ENCODE measurements around the gene PCP2. TPM values are rescaled to one million over a fixed set of nuclear protein-coding genes. Genes with fewer than 3 reads are reported as not detected.

Gene PCP2
- not detected in 2 replicates for total RNA-seq (2014; rRNA removed; shearing (Covaris generic))

DNA sequence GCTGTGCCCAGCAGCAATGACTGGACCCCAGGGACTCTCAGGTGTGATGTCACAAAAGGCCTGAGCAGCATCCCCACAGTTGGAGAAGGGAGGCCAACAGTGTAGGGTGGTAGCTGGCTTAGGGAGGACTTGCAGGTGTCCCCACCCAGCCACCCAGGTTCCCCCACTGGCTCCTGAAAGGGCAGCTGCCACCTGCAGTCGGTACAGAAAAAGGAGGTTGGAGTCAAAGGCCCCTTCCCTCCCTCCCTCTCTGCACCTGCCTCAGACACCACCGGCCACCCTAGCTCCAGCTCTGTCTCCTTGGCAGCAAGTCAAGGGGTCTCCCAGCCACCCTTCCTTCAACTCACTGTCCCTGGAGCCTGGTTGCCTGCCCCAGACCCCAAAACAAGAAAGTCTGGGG, at the start of gene PCP2:
PCP2 (minus strand) TSS at position 22 of the 400 bp plus-strand sequence. CDS start 262 bp downstream, outside the sequence.
- DNase-seq (ENCODE audit: low spot score), result no peak

DNA sequence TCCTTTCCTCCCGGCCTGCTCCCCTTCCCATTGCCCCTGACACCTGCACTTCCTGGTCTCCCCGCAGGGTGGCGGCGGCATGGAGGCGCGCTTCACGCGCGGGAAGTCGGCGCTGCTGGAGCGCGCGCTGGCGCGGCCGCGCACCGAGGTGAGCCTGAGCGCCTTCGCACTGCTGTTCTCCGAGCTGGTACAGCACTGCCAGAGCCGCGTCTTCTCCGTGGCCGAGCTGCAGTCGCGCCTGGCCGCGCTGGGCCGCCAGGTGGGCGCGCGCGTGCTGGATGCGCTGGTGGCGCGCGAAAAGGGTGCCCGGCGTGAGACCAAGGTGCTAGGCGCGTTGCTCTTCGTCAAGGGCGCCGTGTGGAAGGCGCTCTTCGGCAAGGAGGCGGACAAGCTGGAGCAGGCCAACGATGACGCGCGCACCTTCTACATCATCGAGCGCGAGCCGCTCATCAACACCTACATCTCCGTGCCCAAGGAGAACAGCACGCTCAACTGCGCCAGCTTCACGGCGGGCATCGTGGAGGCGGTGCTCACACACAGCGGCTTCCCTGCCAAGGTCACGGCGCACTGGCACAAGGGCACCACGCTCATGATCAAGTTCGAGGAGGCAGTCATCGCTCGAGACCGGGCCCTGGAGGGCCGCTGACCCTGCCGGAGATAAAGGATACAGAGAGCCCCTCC, 48.8 kb upstream of the PCP2 start:
- in situ Hi-C loops (cut with HindIII; ENCODE audit: low sequenced_read_pairs), result no loop called here
- peak; percentile 25 for DNase-seq (ENCODE audit: low spot score)

More for the DNA sequence above, at the start of gene PCP2:
- in situ Hi-C loops (cut with HindIII; ENCODE audit: low sequenced_read_pairs), result no loop called here

DNA sequence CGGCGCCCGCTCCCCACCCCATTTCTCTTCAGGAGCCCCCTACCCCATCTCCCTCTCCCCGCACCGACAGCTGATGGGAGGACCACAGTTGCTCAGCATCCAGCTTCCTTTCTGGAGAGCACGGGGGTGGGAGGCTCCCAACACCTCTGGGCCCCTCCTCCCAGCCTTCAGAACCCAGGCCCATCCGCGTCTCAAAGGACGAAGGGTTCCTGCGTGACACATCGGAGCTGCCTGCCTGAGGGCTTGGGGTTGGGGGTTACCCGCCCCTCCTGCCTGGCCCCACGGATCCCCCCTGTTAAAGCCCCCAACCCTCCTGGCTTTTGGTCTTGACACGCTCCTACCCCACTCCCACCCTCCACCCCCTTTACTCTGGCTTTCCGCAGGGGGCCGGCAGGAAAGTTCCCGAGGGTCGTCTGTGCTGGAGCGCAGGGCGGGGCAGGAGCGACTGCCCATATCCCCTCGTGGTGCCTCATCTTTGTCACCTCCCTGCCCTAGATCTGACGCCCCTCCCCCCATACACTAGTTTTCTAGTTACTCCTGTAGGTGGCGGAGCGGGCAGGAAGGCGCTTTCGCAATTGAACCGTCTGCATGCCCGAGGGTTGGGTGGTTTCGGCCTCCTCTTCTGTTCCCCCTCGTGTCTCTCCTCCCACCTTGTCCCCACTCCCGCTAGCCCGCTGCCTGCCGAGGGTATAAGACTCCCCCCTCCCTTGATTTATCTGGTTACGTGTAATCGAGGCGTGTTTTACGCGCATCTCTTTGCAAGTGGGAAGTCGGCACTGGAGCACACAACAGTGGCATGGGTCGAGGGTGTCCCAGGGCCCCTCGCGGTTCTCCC, 48.0 kb upstream of the PCP2 start:
- in situ Hi-C loops (cut with HindIII; ENCODE audit: low sequenced_read_pairs), result no loop called here
- peak; percentile 79 for DNase-seq (ENCODE audit: low spot score)

DNA sequence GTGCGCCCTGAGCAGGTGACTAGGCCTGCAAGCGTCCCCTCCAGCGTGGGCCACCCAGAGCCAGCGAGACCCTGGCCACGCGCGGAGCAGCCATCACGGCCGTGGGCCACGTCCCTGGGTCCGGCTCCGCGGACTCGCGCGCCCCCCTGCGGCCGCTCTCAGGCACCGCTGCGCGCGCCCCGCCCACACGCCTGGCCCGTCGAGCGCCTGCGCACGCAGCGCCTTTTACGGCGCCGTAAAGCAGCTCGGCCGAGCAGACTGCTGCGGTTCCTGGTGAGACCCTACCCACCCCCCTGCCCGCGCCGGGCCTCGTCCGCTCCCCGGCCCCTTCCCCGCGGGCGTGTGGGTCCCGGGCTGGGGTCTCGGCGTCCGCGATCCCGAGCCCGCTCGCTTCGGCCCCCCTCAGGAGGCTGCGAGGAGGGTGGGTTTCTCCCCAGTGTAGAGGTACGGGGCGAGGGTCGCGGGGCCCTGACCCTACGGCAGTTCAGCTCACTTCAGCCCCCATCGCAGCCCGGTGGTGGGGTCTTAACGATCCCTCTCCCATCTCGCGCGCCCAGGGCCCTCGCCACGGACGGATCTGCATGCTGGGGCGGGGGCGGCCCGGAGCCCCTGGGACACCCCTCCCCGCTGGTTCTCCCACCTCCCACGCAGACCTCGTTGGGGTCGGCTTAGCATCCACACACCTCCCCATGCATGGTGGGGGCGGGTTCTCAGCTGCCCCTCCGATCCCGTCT, 47.3 kb upstream of the PCP2 start, which contains the start of gene TRAPPC5:
TRAPPC5 (plus strand) TSS at position 228 of the 734 bp plus-strand sequence. CDS start 1,421 bp downstream, outside the sequence.
- peak; percentile 74 for DNase-seq (ENCODE audit: low spot score)
- in situ Hi-C loops (cut with HindIII; ENCODE audit: low sequenced_read_pairs), result no loop called here

DNA sequence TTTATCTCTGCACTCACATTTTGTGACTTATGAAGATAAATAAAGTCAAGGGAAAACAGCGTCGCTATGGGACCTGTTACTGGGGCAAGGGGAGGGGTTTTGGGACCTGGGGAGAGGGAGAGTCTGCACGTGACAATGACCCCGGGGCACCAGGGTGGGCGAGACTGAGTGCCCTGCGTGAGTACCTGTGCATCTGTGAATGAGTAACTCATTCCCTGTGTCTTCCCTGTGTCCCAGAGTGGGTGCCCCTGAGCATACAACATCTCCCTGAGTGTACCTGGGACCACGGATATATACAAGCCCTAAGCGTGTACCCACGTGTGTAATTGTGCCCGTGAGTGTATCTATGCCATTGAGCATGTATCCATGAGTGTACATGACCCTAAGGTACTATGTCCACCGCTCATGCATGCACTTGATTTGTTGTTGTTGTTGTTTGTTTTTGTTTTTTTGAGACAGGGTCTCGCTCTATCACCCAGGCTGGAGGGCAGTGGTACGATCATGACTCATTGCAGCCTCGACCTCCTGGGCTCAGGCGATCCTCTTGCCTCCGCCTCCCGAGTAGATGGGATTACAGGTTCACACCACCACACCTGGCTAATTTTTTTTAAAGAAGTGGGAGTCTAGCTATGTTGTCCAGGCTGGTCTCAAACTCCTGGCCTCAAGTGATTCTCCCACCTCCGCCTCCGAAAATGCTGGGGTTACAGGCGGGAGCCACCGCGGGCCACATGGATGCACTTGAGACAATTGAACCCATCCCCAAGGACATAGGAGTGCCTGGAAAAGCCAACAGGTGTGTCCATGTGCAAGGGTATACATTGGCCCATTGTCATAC, 46.5 kb upstream of the PCP2 start:
- in situ Hi-C loops (cut with HindIII; ENCODE audit: low sequenced_read_pairs), result no loop called here
- DNase-seq (ENCODE audit: low spot score), result no peak

DNA sequence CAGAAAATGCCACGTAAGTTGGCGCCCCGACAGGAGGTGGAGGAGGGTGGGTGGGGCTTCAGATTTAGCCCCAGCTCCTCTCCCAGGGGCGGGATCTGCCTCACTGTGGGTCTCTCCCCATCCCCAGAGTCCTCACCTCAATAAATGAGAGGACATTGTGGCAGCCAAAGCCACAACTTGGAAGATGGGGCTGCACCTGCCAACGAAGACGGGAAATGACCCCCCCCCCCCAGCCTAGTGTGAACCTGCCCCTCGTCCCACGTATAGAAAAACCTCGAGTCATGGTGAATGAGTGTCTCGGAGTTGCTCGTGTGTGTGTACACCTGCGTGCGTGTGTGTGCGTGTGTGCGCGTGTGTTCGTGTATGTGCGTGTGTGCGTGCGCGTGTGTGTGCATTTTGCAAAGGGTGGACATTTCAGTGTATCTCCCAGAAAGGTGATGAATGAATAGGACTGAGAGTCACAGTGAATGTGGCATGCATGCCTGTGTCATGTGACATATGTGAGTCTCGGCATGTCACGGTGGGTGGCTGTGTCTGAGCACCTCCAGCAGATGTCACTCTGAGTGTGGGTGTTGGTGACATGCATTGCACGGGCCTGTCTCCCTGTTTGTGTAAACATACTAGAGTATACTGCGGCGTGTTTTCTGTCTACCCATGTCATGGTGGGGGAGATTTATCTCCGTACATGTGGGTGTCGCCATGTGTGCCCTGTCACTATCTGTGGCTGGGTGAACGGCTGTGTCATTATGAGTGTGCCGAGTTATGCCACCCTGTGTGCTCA, 45.6 kb upstream of the PCP2 start:
- peak; percentile 75 for DNase-seq (ENCODE audit: low spot score)
- in situ Hi-C loops (cut with HindIII; ENCODE audit: low sequenced_read_pairs), result no loop called here

DNA sequence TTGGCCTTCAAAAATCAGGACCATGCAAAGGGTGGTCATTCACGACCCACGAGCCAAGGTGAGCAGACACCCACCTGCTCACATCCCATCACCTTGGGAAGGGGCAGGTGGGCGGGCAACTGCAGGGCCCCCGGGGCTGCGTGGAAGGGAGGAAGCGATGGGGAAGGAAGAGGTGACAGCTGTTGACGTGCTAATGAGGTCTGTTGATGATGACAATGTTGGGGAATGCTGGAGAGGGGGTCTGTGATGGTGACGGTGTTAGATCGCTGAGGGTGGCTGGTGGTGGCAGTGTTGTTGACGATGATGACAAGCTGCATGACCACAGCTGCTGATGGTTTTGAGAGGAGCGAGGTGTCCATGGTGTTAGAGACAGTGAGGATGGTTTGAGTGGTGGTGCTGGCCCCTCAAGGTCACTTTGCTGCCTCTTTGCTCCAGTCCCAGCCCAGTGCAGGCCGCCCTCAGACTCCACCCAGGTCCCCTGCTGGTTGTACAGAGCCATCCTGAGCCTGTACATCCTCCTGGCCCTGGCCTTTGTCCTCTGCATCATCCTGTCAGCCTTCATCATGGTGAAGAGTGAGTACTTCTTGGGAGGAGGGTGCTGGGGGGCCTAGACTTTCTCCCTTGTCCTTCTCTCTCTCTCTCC, 44.3 kb upstream of the PCP2 start:
- no peak for DNase-seq (ENCODE audit: low spot score)
- in situ Hi-C loops (cut with HindIII; ENCODE audit: low sequenced_read_pairs), result no loop called here

DNA sequence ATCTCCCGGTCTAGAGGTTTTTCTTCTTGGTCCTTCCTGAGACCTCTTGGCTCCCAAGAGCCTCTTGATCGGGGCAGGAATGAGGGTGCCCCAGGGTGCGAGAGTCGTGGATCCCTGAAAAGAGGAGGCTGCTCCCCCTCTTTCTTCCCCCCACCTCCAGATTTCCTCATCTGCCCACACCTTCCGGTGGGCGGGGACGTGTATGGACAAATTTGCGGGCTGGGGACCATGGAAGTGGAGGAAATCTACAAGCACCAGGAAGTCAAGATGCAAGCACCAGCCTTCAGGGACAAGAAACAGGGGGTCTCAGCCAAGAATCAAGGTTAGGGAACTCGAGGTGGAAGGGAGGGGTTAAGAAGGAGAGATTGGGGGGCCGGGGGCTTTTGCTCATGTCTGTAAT, 43.3 kb upstream of the PCP2 start, which contains the start of gene MCEMP1:
MCEMP1 (plus strand) TSS at position 237 of the 400 bp plus-strand sequence; CDS start at position 268, 31 bp downstream.
- in situ Hi-C loops (cut with HindIII; ENCODE audit: low sequenced_read_pairs), result no loop called here
- no peak for DNase-seq (ENCODE audit: low spot score)

DNA sequence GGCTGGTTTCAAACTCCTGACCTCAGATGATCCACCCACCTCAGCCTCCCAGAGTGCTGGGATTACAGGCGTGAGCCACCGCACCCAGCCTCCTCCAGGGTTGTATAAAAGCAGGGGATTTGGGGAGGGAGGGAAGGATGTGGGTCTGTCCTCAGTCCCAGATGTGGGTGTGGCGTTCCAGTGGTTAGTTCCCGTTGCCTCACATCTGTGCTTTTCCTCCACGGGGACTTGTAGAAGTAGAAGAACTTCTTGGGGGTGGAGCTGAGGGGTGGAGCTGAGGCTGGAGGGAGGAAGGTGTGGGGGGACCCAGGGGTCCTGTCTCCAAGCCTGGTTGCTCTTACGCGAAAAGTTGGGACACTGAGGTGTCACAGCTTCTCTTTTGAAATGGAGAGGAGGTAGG, 42.9 kb upstream of the PCP2 start:
- in situ Hi-C loops (cut with HindIII; ENCODE audit: low sequenced_read_pairs), result no loop called here
- DNase-seq (ENCODE audit: low spot score), result no peak

DNA sequence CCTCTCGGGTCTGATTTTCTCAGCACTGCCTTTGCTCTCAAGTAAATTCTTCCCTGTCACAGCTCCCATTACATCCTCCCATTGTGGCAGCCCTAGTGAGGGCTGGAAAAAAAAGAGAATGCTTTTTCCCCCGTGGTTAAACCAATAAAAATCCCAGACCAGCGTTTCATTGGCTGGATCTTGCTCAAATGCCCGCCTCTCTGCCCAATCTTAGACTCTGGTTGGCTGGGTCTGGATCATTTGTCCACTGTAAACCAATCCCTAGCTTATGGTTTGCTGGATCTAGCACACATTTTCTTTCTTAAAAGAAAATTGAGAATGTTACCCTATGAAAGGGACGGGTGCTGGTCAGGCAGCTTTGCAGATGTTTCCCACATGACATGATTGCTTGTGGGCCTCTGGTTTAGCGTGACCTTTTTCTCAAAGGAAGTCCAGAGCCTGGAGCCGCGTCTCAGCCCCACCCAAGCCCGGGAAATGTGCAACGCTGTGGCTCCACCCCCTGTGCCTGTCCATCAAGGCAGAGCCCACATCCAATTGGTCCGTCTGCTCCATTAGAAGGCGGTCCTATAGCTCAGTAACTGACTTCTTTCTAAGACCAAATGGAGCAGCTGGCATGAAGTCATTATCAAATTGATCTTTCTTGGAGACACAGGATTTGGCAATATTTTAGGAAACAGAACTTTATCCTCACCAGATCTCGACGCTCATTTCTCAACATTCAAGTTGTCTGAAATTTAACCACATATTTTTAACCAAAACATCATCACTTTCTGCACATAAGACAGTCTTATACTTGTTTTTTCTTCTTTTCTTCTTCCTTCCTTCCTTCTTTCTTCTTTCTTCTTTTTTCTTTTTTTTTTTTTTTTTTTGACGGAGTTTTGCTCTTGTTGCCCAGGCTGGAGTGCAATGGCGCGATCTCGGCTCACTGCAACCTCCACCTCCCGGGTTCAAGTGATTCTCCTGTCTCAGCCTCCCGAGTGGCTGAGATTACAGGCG, 40.8 kb upstream of the PCP2 start:
- in situ Hi-C loops (cut with HindIII; ENCODE audit: low sequenced_read_pairs), result no loop called here
- peak; percentile 24 for DNase-seq (ENCODE audit: low spot score)

DNA sequence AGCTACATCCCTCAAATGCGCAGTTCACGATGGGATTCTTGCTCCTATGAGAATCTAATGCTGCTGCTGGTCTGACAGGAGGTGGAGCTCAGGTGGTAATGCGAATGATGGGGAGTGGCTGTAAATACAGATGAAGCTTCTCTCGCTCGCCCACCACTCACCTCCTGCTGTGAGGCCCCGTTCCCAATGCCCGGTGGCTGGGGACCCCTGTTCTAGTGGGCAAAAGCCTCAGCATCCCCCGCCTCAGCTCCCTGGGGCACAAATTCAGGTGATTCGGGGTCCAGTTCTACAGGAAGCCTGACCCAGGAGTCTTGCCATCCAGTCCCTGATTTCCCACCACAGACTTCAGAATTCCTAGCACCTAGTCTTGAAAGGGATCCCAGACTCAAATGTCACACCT, 39.0 kb upstream of the PCP2 start:
- DNase-seq (ENCODE audit: low spot score), result no peak
- in situ Hi-C loops (cut with HindIII; ENCODE audit: low sequenced_read_pairs), result no loop called here

DNA sequence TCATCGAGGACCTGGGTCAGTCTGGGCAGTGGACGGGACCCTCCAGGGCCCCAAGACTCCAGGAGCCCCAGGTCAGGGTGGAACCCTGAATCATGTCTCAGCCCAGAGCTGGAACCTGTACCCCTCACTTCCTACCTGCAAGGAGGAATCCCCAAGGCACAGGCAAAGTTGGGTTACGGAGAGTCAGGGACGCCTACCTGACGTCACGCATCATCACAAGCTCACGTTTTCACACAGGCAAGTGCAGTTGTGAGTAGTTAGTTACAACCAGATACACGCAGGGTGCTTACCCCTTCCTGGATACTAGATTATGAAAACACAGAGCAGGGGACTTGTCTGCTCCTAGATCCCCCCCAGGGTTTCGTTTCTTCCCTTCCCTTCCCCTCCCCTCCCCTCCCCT, 37.3 kb upstream of the PCP2 start:
- in situ Hi-C loops (cut with HindIII; ENCODE audit: low sequenced_read_pairs), result no loop called here
- no peak for DNase-seq (ENCODE audit: low spot score)

DNA sequence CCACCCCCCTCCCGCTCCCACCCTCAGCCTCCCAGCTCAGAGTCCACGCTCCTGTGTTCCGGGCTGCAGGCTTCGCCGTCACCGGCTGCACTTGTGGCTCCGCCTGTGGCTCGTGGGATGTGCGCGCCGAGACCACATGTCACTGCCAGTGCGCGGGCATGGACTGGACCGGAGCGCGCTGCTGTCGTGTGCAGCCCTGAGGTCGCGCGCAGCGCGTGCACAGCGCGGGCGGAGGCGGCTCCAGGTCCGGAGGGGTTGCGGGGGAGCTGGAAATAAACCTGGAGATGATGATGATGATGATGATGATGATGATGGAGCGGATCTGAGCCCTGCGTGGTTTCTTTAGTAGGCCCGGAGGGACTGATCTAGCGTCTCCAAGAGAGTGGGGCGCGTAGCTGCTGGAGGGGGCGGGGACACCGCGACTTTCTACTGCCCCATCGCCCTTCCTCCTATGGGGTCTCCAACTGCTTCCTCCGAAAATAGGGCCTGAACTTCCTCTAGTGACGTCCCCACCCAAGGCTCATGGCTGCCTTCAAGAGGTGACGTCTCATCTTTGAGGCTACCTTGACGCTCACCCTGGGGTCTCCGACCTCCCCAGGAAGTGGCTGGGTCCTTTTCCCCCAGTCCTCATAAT, 36.7 kb upstream of the PCP2 start:
- in situ Hi-C loops (cut with HindIII; ENCODE audit: low sequenced_read_pairs), result no loop called here
- no peak for DNase-seq (ENCODE audit: low spot score)

DNA sequence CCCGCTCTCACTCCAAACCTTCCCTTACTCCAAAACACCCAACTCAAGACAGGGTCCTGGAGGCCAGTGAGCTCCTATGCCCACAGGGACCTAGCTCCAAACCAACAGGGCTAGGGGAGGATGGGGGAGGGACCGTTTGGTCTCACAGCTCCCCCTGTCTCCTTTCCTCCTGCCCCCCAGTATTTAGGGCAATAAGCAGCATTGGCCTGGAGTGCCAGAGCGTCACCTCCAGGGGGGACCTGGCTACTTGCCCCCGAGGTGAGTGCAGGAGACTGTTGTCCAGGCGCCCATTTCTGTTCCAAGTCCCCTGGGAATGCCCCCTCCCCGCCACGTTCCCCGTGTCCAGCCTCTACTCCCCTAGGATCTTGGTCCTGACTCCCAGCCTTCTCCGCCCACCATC, 36.1 kb upstream of the PCP2 start:
- no peak for DNase-seq (ENCODE audit: low spot score)
- in situ Hi-C loops (cut with HindIII; ENCODE audit: low sequenced_read_pairs), result no loop called here

DNA sequence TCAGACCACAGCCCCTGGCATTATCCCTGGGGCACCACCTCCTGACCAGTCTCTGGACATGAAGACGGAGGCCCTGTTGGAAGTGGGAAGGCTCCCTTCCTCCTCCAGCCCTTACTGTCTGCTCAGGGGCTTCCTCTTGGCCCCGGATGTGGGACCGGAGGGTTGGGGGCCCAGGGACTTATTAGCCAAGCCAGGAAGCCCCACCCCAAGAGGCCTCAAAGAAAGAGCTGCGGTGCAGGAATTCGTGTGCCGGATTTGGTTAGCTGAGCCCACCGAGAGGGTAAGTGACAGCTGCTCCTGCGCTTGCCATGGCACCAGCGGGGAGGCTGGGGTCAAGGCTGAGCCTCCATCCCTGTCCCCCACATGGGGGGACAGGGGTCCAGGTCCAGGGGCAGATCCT, 35.3 kb upstream of the PCP2 start, which contains the start of gene RETN:
RETN (plus strand) TSS at position 208 of the 400 bp plus-strand sequence. CDS start 278 bp downstream, outside the sequence.
- in situ Hi-C loops (cut with HindIII; ENCODE audit: low sequenced_read_pairs), result no loop called here
- no peak for DNase-seq (ENCODE audit: low spot score)

DNA sequence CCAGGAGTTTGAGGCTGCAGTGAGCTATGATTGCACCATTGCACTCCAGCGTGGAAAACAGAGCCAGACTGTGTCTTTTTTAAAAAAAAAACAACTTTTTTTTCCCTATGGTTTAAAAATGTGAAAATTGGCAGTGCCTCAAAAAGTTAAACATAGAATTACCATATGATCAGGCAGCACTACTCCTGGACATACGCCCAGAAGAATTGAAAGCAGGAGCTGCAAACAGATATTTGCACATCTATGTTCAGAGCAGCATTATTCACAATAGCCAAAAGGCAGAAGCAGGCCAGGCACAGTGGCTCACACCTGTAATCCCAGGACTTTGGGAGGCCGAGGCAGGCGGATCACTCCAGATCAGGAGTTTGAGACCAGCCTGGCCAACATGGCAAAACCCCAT, 31.6 kb upstream of the PCP2 start:
- in situ Hi-C loops (cut with HindIII; ENCODE audit: low sequenced_read_pairs), result no loop called here
- no peak for DNase-seq (ENCODE audit: low spot score)

Measured in G401 (cell line).